Loucy (cell line): ENCODE measurements around the gene TDRD12.

Experiments used
- EZH2phosphoT487 ChIP-seq: fragments of 200-600 bp; IDR thresholded peaks from 2 replicates; pipeline ENCODE4 v1.6.1; 2018; ENCODE audit warnings: antibody characterized with exemption, mild to moderate bottlenecking, moderate library complexity, borderline replicate concordance
- TF ChIP-seq, protein P1 (sequence below): fragments of 200-600 bp; sonication (generic); conservative IDR thresholded peaks from 2 replicates; pipeline ENCODE4 v1.5.1; 2014; ENCODE audit warnings: mild to moderate bottlenecking, antibody characterized with exemption, low read length

DNA sequence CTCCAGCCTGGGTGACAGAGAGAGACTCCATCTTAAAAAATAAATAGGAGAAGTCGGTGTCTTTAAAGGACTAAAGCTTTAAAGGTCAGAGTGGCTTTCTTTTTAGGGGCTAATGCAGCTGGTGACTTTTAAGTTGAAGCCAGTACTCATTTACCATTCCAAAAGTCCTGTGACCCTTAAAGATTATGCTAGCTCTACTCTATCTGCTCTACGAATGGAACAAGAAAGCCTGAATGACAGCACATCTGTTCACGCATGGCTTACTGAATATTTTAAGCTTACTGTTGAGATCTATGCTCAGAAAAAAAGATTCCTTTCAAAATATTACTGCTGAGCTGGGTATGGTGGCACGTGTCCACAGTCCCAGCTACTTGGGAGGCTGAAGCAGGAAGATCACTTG is 16.4 kb downstream of the TDRD12 start:
- no peak for TF ChIP-seq EZH2phosphoT487
- TF ChIP-seq, protein P1, sequence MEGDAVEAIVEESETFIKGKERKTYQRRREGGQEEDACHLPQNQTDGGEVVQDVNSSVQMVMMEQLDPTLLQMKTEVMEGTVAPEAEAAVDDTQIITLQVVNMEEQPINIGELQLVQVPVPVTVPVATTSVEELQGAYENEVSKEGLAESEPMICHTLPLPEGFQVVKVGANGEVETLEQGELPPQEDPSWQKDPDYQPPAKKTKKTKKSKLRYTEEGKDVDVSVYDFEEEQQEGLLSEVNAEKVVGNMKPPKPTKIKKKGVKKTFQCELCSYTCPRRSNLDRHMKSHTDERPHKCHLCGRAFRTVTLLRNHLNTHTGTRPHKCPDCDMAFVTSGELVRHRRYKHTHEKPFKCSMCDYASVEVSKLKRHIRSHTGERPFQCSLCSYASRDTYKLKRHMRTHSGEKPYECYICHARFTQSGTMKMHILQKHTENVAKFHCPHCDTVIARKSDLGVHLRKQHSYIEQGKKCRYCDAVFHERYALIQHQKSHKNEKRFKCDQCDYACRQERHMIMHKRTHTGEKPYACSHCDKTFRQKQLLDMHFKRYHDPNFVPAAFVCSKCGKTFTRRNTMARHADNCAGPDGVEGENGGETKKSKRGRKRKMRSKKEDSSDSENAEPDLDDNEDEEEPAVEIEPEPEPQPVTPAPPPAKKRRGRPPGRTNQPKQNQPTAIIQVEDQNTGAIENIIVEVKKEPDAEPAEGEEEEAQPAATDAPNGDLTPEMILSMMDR, result no peak
